GM12892 (cell line): ENCODE measurements around the gene CASP8AP2.

Experiments
- POLR2A ChIP-seq: IDR thresholded peaks from 2 replicates; pipeline ENCODE4 v1.6.1; 2011; ENCODE audit warnings: low read depth, low read length, control low read depth
- POLR2AphosphoS5 ChIP-seq: IDR thresholded peaks from 2 replicates; pipeline ENCODE4 v1.6.1; 2011; ENCODE audit warnings: low read depth, low read length, control low read depth

- TF ChIP-seq POLR2AphosphoS5 (no peak), POLR2A (no peak)
Observed at GRCh38 chr6:89792881-89793280, 36.8 kb upstream of the CASP8AP2 start.
